Retinal pigment epithelial cell (primary cell): ENCODE data around the gene ATRIP.
A peak's percentile ranks its signal among the peaks of the same experiment; 100 is the strongest.

Experiments used
- DNase-seq: peaks from one replicate; pipeline ENCODE4 v3.0.0-alpha.2; 2010; ENCODE audit warnings: low read depth
- H3K4me3 ChIP-seq: 2 replicates; pipeline ENCODE4 v1.5.1; 2011; ENCODE audit warnings: mild to moderate bottlenecking, low read length, control low read depth, moderate library complexity
- CTCF ChIP-seq: conservative IDR thresholded peaks from 2 replicates; pipeline ENCODE4 v1.5.1; 2011; ENCODE audit warnings: low read depth, low read length, control low read depth, inconsistent platforms

The ATRIP gene

DNA sequence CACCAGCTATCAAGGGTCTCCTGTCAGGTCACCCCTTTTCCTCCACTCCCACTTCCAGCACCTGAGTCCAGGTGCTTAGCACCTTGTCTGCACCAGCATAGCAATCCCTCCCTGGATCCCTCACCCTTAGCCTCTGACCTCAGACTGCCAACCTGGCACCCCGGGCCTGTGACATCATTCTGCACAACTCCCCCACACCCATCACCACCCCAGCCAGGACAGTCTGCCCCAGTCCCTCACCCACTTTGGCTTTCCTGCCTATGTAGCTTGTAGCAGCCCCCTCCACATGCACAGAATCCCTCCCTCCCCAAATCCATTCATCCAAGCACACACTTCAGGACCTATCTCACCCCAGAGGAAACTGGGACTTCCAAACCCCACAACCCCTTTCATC, 15.8 kb upstream of the ATRIP start:
- DNase-seq: no peak
- no peak for TF ChIP-seq CTCF
- H3K4me3 ChIP-seq: no peak overlapping the region

DNA sequence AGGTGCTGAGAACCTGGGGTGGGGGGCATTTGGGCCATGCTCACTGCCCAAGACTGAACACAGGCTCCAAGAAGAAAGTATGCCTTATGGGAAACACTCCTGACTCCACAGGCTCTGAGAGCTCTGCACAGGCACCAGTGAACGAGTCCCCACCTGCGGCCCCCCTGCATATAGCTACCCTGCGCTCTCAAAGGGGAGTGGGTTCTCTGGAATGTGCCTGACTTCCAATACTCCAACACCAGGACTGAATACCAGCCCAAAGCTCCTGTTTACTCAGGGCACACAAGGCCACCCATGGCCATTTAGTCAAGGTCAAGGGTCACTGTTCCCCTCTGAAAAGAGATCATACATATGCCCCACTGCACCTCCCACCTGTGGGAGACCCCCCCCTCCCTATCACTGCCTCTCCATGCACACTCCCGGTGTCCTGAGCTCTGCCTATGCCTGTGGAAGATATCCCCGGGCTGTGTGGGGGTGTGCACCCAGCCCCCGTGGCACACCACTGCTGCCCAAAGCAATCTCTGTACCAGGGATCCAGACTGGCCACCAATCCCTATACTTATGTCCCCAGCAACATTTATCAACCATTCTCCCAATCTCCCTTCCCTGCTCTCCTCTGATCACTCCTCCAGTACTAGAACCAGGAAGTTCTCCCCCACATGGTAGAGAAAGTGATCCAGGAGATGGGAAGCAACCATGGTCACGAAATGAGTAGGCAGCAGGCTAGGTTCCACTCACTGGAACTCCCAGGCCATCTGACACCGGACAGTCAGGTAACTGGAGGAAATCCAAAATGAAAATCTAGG, 15.1 kb upstream of the ATRIP start:
- no peak overlapping the region for H3K4me3 ChIP-seq
- TF ChIP-seq CTCF: no peak
- no peak for DNase-seq

DNA sequence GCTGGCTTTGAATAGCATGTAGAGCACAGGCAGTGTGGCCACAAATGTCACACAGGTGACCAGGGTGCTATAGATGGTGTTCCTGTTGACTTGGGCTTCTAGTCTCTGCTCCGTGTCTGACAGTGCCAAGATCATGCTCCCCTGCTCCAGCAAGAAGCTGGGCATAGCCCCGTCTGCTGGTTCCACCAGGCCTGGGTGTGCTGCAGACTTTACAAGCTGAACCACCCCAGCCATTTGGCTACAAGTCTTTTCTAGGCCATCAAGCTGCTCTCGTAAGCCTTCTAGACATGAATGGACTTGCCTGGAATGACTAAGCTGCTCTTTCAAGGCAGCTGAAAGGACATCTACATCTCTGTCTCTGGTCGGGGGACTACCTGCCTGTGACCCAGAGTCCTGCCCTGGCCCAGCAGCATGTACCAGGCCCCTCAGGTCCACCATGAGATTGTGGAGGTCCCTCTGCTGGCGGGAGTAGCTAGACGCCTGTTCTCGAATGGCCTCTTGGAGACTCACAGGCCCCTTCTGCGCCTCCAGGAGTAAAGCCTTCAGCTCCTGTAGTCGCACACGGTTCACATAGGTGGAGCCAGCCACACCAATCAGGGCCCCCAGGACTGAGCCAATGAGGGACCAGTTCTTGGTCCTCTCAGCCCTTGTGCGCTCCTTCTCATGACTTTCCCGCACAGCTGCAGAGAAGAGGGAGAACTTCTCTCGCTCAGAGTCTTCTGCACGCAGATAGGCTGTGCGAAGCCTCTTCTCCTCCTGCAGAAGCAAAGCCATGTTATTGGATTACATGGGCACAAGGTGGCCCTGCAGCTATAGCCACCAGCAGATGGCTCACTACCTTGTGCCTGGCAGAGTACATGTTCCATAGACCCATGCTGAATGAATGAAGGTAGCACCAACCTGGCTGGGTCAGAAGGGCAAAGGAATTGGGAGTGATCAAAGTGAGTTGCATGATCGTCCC, 13.8 kb upstream of the ATRIP start:
- peak overlapping the region; percentile 54 for H3K4me3 ChIP-seq
- peak; percentile 49 for TF ChIP-seq CTCF
- peak; percentile 62 for DNase-seq

GRCh38 chr3:48433472-48434118, 12.9 kb upstream of the ATRIP start:
- DNase-seq: peak; percentile 98
- H3K4me3 ChIP-seq: peak overlapping the region; percentile 54
- TF ChIP-seq CTCF: no peak

DNA sequence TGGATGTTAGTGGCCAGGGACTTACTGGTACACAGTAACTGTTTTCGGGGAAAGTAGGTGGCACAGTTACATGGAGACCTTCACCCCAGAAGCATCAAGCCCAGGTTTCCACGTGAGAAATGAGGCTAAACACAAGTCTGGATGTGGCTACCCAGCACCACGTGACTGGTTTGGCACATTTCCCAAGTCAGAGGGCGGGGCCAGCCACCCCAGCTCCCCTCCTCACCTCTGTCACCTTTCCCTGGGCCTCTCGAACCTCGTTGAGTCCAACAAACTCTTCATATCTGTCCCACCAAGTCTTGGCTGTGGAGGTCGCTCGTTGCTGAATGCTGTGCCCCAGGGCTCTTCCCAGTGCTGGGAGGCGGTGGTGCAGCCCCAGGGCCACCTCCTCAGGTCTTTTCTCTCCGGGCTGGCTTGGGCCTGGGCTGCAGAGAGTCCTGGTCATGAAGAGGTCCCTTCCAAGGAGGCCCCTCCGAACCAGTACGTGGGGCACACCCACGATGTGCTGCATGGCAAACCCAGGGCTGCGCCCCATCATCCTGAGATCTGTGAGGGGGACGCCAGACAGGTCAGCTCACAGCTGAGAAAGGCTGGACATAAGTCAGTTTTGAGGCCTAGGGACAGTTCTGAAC, 11.8 kb upstream of the ATRIP start:
- TF ChIP-seq CTCF: no peak
- H3K4me3 ChIP-seq: no peak overlapping the region
- DNase-seq: no peak

DNA sequence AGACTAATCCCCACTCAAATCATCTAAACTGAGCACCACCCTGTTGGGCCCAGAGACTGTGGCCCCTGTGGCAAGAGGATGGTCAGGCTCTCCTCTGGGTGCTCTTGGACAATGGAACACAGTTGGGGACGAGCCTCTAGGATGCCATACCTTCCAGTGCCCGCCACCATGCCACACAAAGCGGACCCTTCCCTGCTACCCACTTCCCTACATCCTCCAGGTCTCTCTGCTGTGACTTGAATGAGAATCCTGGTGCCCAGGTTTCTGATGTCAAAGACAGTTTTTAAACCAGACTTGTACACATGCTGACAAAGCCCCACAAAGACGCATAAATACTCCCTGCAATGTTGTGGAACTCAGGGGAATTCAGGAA, 11.3 kb upstream of the ATRIP start:
- no peak for DNase-seq
- no peak overlapping the region for H3K4me3 ChIP-seq
- TF ChIP-seq CTCF: no peak
